Esophagus squamous epithelium (tissue), 5 donors: ENCODE data around the gene SOAT2. TPM values are rescaled to one million over a fixed set of nuclear protein-coding genes. Genes with fewer than 3 reads are reported as not detected.

Experiments used
- DNase-seq: peaks from one replicate; lab custom pipeline; 2025; lab: John Stamatoyannopoulos, UW
- H3K27ac ChIP-seq, 4 donors: fragments of 200-600 bp; sonication (generic); one replicate each; pipeline ENCODE4 v1.5.1; 2016 to 2019; ENCODE audit warnings: mild to moderate bottlenecking in 1 of 4
- H3K27me3 ChIP-seq, 4 donors: fragments of 200-600 bp; sonication (generic); 1 replicate in 3 of 4; 2 replicates in 1 of 4; pipeline versions ENCODE4 v1.5.1 to v1.6.0; 2017 to 2021; ENCODE audit warnings: antibody characterized with exemption in 1 of 4
- H3K36me3 ChIP-seq, 3 donors: fragments of 200-600 bp; sonication (generic); one replicate each; pipeline ENCODE4 v1.5.1; 2016 to 2019
- H3K4me1 ChIP-seq, 3 donors: fragments of 200-600 bp; sonication (generic); one replicate each; pipeline ENCODE4 v1.5.1; 2017 to 2019
- H3K4me3 ChIP-seq, 4 donors: fragments of 200-600 bp; sonication (generic); 1 replicate in 3 of 4; 2 replicates in 1 of 4; pipeline ENCODE4 v1.5.1; 2016 to 2019; ENCODE audit warnings: mild to moderate bottlenecking in 2 of 4, moderate library complexity in 1 of 4
- H3K9me3 ChIP-seq, 3 donors: fragments of 200-600 bp; sonication (generic); one replicate each; pipeline ENCODE4 v1.5.1; 2016 to 2019
- POLR2A ChIP-seq, 4 donors: fragments of 450-650 bp; IDR thresholded peaks; one replicate each; pipeline ENCODE4 v1.6.1; 2017; ENCODE audit warnings: antibody characterized with exemption in 4 of 4, mild to moderate bottlenecking in 4 of 4, moderate library complexity in 3 of 4
- WGBS, 2 donors: methylation state at CpG; one replicate each; pipeline ENCODE4 v1.1.5; 2018; 5-methylcytosine and 5-hydroxymethylcytosine counted together
- intact Hi-C: fragments of 100-400 bp; cut with DNase I; formaldehyde crosslinking; loops from one replicate; pipeline ENCODE4 v1.15.0; 2022
- total RNA-seq, 4 donors: library from RNA; depleted of rRNA; stranded (reverse); fragments of >200 nt; gene quantifications; one replicate each; pipeline ENCODE4 v1.1.0, GENCODE V29; 2016
- TF ChIP-seq, protein P1 (sequence below), 6 experiments: fragments of 450-650 bp in 4 of 6; fragments of 200-600 bp in 2 of 6; sonication (generic) in 2 of 6; IDR thresholded peaks; one replicate each; pipeline ENCODE4 v1.5.1; 2016 to 2019; ENCODE audit warnings: antibody characterized with exemption in 6 of 6, mild to moderate bottlenecking in 4 of 6, moderate library complexity in 4 of 6
- donor health status: DM: yes; HTN: yes; CAD: no.

SOAT2 gene
- total RNA-seq, 4 donors from 2014 or later: not detected

DNA sequence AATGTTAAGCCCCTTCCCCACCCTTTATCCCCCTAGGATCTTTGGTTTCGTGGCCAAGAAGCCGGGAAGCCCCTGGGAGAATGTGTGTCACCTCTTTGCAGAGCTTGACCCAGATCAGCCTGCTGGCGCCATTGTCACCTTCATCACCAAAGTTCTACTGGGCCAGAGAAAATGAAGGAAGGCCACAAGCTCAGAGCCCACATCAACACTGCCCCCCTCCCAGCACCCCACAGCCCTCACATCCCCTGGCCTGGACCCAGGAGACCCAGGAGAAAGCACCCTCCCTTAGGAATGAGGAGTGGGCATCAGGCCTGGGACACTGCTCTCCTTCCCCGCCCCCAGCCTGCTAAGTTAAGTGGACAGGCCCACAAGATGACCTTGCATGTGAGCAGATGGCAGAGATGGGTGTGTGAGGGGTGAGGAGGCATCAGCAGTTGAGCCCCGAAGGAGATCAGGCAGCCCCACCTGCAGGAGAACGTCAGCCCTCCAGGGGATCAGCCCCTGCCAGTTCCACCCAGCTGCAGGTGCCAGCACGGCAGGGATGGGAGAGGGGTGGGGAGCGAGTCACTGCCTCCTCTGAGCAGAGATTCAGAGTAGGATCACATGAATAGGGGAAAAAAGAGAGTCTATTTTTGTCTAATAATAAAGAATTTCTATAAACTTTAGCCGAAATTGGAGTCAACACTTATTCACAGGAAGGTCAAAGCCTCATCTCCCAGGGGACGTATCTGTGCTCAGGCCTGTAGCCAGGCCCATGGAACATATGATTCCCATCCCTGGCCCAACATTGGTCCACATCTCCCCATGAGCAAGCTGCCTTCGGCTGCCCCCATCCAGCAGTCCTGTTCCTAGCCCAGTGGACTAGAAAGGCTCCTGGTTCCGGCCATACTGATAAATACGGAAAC, 39.3 kb upstream of the SOAT2 start:
- WGBS, 2 donors: 45 to 47% methylated on average over 9 of the region's 13 CpGs
- DNase-seq: no peak
- intact Hi-C loops: no loop called here
- H3K27ac ChIP-seq: peak overlapping the region in 3 of 4 donors; percentile 68 to 81 (median 74)
- peaks cover 10 to 99% (median 12%) of the 10 kb centered on the region in 3 donors for H3K36me3 ChIP-seq
- H3K4me1 ChIP-seq: peaks cover 0 to 99% (median 70%) of the 10 kb centered on the region in 3 donors
- no peak overlapping the region for H3K4me3 ChIP-seq
- TF ChIP-seq, protein P1, sequence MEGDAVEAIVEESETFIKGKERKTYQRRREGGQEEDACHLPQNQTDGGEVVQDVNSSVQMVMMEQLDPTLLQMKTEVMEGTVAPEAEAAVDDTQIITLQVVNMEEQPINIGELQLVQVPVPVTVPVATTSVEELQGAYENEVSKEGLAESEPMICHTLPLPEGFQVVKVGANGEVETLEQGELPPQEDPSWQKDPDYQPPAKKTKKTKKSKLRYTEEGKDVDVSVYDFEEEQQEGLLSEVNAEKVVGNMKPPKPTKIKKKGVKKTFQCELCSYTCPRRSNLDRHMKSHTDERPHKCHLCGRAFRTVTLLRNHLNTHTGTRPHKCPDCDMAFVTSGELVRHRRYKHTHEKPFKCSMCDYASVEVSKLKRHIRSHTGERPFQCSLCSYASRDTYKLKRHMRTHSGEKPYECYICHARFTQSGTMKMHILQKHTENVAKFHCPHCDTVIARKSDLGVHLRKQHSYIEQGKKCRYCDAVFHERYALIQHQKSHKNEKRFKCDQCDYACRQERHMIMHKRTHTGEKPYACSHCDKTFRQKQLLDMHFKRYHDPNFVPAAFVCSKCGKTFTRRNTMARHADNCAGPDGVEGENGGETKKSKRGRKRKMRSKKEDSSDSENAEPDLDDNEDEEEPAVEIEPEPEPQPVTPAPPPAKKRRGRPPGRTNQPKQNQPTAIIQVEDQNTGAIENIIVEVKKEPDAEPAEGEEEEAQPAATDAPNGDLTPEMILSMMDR (IDR thresholded peaks at IDR 0.05): no peak
- no peak for TF ChIP-seq POLR2A (IDR thresholded peaks at IDR 0.05)
- no peaks in the 10 kb centered on the region for H3K9me3 ChIP-seq
- no peaks in the 10 kb centered on the region for H3K27me3 ChIP-seq

DNA sequence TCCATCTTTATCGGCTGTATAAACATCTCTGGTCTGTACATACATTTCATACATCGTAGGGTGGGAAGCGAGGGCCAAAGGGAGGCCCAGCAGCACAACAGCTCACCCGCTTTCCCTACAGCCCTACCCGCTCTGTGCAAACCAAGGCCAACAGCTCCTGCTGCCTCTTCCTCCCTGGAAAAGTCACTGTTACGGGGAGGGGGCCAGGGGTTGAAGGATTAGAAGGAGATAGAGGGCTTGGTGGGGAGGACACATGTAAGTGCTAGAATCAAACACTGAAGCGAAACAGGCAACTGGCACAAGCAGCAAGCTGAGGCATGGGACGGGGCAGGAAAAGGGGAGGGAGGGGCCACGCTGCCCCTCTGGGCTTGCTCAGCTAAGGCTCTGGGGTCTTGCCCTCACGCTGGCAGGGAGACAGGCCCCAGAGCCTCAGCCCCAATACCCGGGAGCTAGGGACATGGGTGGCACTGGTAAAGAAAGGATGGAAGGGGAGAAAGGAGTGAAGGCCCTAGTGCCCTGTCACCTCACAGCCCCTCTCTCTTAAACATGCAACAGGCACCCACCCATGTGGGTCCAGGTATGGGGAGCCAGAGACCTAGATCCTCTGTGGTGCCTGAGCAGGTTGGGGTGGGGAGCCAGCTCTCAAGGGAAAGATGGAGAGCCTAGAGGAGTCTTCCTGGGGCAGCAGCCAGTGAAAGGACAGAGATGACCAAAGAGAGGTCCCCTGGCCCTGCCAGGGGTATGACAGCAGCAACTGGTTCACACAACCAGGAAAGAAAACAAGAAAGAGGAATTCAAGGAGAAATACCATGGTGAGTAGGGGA, 38.5 kb upstream of the SOAT2 start:
- no peaks in the 10 kb centered on the region for H3K9me3 ChIP-seq
- DNase-seq: no peak
- no peak overlapping the region for H3K4me3 ChIP-seq
- intact Hi-C loops: loop anchor here (5.0 kb wide), 1 partner anchor 37 kb away; the partner anchor contains the start of gene SOAT2
- TF ChIP-seq, protein P1 (IDR thresholded peaks at IDR 0.05): no peak
- TF ChIP-seq POLR2A (IDR thresholded peaks at IDR 0.05): no peak
- H3K36me3 ChIP-seq: peaks cover 1 to 99% (median 12%) of the 10 kb centered on the region in 3 donors
- H3K4me1 ChIP-seq: peaks cover 7 to 99% (median 69%) of the 10 kb centered on the region in 3 donors
- 80 to 87% methylated on average over 7 to 10 of the region's 11 CpGs for WGBS, 2 donors
- no peaks in the 10 kb centered on the region for H3K27me3 ChIP-seq
- peak overlapping the region in 3 of 4 donors; percentile 68 to 80 (median 74) for H3K27ac ChIP-seq

DNA sequence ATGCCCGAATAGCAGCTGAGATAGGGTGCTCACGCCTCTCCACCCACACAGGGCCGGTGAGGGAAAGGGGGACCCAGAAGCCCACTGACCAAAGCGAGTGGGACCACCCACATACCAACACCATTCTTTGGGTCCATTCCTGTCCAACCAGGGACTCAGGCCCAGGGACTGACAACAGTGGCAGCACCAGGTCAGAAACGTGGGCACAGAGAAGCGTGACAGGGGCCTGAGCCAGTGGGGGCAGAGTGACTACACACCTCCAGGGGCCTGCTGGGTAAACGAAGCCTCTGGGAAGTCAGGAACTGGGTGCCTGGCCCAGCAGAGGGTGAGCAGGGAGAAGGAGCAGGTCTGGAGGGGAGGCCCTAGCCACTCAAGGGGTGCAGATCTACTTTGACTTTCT, 37.8 kb upstream of the SOAT2 start:
- intact Hi-C loops: loop anchor here (5.0 kb wide), 1 partner anchor 37 kb away; the partner anchor contains the start of gene SOAT2
- peaks cover 0 to 99% (median 12%) of the 10 kb centered on the region in 3 donors for H3K36me3 ChIP-seq
- TF ChIP-seq POLR2A (IDR thresholded peaks at IDR 0.05): no peak
- TF ChIP-seq, protein P1 (IDR thresholded peaks at IDR 0.05): no peak
- 65 to 77% methylated on average over 5 to 7 of the region's 7 CpGs for WGBS, 2 donors
- peaks cover 14 to 99% (median 70%) of the 10 kb centered on the region in 3 donors for H3K4me1 ChIP-seq
- H3K4me3 ChIP-seq: no peak overlapping the region
- H3K27ac ChIP-seq: peak overlapping the region in 3 of 4 donors; percentile 68 to 80 (median 74)
- DNase-seq: no peak
- H3K9me3 ChIP-seq: no peaks in the 10 kb centered on the region
- no peaks in the 10 kb centered on the region for H3K27me3 ChIP-seq

DNA sequence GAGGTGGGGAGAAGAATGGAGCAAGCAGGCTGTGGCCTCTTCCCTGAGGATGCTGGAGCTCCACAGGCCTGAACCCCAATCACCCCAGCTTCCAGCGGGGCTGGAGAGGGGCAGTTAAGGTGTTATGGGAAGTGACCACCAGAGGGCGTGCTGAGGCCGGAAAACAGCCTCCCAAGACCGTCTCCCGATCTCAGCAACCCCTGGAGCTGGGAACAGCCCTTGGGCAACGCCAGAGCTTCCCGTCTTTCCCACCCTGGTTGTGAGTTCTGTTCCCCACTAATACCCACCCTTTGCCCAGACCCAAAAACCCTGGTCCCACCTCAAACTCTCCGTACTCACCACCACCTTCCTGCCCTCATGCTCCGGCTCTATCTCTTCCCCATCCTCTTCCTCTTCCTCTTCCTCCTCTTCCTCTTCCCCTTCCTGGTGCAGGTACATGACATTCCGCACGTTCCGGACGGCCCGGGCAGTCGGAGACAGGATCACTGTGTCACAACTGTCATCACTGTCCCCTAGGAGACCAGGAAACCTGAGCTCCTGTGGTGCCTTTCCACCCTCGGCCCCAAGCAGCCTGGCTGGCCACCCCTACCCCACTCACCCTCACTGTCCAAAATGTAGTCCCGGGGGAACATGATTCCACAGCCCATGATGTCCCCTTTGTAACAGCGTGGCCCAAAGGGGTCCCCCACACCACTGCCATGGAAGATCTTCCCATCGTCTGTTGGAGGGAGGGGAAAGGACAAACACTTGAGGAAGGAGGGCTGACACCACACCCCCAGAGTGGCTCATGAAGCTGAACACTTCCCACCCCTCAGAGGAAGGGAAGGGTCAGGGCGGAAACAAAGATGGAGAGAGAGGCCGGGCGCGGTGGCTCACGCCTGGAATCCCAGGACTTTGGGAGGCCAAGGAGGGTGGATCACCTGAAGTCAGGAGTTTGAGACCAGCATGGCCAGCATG, 37.0 kb upstream of the SOAT2 start:
- intact Hi-C loops: loop anchor here (5.0 kb wide), 1 partner anchor 36 kb away; the partner anchor contains the start of gene SOAT2
- WGBS, 2 donors: 24 to 37% methylated on average over 18 to 24 of the region's 24 CpGs
- Histone ChIP-seq H3K9me3 (no peaks in the 10 kb centered on the region), H3K36me3 (peaks cover 0 to 98% (median 12%) of the 10 kb centered on the region in 3 donors), H3K27ac (peak overlapping the region in 3 of 4 donors; percentile 68 to 80 (median 74)), H3K4me1 (peaks cover 22 to 99% (median 70%) of the 10 kb centered on the region in 3 donors), H3K4me3 (no peak overlapping the region), H3K27me3 (no peaks in the 10 kb centered on the region)
- no peak for TF ChIP-seq POLR2A (IDR thresholded peaks at IDR 0.05)
- TF ChIP-seq, protein P1 (IDR thresholded peaks at IDR 0.05): peak; percentile 74 to 94 (median 91)
- no peak for DNase-seq
